Left cardiac atrium (tissue), 4 donors: ENCODE measurements around the gene RUNX2. TPM values are rescaled to one million over a fixed set of nuclear protein-coding genes. Genes with fewer than 3 reads are reported as not detected.

Experiments used
- ATAC-seq, 2 donors: fragments of 200-7000 bp; cut with Tn5 transposase; one replicate each; pipeline ENCODE4 v1.9.1; 2020; ENCODE audit warnings: mild to moderate bottlenecking in 2 of 2, moderate library complexity in 2 of 2
- DNase-seq: peaks from one replicate; pipeline ENCODE4 v3.0.0-alpha.2; 2020
- intact Hi-C, 2 donors: fragments of 100-400 bp; cut with DNase I; formaldehyde crosslinking; loops; one replicate each; pipeline versions ENCODE4 v1.14.1 to v1.15.1; 2022 to 2023
- total RNA-seq, 2 donors: library from RNA; stranded (reverse); fragmentation: NEBNext Ultra II Directional; extraction: Animal tissue kit (Norgen Biotek cat#: 25700); gene quantifications; one replicate each; pipeline ENCODE4 v1.2.1, GENCODE V29; 2021
- donor health status: DM: no; HTN: yes; CAD: no.
- donor health status: DM: no; HTN: yes; CAD: no; lungs with severe emphysema.
- donor health status: DM: yes; HTN: yes; CAD: no.
- donor health status: Dilated cardiomyopathy.

Gene RUNX2
- total RNA-seq, 2 donors from 2014 or later = 0.44 to 0.68 TPM

DNA sequence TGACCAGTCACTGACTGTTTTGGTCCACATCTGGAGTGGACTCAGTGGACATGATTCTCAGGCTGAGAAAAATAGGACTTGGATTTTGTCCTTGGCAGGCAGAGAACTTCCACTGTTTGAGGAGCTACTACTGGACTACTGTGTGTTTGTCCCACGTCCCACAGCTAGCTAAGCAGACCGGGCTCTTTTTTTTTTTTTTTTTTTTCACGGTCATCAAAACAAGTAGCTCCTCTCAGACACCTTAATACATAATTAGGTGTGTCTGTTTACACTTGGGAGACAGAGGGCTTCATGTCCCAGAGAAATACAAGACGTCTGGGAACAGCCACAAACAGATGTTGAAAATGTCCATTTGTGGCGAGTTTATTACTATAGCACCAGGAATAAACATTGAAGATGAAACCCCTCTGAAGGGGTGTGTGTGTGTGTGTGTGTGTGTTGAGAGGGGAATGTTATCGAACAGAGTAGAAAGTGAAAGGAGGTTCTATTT lies 204.6 kb downstream of the RUNX2 start:
- no peak for DNase-seq
- intact Hi-C loops = no loop called here
- peak in 1 of 2 donors; percentile 59 for ATAC-seq

DNA sequence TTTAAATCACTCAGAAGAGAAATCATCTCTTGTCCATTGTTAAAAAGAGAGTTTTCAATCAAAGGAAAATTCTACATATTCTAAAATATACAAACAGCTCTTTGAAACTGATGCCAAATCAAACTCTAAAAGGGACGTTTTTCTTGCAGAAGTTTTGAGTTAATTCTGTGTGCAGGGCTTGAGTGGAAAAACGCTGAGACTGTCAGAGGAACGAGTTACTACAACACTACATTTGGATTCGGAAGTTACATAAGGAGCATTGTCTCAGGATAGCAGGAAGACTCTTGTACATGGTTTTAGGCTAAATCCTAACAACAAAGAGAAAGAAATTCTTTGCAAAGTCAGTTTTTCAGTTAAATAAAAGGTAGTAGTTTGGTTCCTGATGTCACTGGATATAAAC lies 205.3 kb downstream of the RUNX2 start:
- DNase-seq = no peak
- intact Hi-C loops = no loop called here
- no peak for ATAC-seq

GRCh38 chr6:45535933-45536332 lies 207.8 kb downstream of the RUNX2 start:
- intact Hi-C loops = no loop called here
- ATAC-seq (no peak), DNase-seq (no peak)

GRCh38 chr6:45537539-45537938 lies 209.4 kb downstream of the RUNX2 start:
- intact Hi-C loops = no loop called here
- DNase-seq = no peak
- ATAC-seq = no peak

GRCh38 chr6:45538641-45539547 lies 210.8 kb downstream of the RUNX2 start:
- DNase-seq (no peak), ATAC-seq (peak in 1 of 2 donors; percentile 55)
- intact Hi-C loops = no loop called here

- intact Hi-C loops = no loop called here
- no peak for ATAC-seq
- DNase-seq = no peak
Observed at GRCh38 chr6:45540375-45540920, 212.3 kb downstream of the RUNX2 start.

DNA sequence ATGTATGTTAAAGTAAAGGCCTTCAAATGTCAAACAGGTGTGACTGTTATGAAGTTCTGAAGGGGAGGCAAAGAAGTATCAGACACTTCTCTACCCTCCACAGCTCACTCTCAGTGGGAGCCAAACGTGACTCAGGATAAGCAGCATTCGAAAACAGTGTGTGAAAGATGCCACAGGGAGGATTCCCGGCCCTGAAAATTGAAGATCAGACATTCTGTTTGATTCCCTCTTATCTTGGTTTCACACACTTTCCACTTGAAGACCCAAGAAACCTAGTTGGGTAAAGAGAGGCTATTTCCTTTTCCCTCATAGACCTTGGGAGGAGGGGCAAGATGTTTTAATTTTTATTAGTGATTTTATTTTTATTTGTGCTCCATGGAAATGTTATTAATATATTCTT lies 213.8 kb downstream of the RUNX2 start:
- DNase-seq (no peak), ATAC-seq (no peak)
- intact Hi-C loops = no loop called here

- intact Hi-C loops = no loop called here
- ATAC-seq = no peak
Observed at GRCh38 chr6:45543298-45544235, 215.4 kb downstream of the RUNX2 start.

DNA sequence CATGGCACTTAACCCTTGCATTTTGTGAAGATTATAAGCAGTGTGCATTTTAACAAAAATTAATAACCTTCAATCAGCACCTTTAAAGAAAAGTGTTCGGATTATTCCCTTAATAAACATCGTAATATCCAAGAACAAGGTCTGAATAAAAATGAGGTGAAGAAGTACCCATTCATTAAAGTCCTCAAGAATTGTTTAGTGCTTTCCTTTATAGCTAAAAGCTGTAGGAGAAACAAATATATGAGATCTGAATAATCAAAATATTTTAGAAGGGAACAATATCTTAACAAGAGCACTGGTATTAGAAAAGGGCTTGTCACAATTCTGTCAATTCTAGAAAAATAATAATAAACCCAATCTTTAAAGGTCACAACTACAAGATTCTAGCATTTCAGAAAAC lies 217.3 kb downstream of the RUNX2 start:
- DNase-seq = no peak
- no peak for ATAC-seq
- intact Hi-C loops = no loop called here

More at GRCh38 chr6:45543298-45544235, 215.4 kb downstream of the RUNX2 start:
- DNase-seq = no peak

DNA sequence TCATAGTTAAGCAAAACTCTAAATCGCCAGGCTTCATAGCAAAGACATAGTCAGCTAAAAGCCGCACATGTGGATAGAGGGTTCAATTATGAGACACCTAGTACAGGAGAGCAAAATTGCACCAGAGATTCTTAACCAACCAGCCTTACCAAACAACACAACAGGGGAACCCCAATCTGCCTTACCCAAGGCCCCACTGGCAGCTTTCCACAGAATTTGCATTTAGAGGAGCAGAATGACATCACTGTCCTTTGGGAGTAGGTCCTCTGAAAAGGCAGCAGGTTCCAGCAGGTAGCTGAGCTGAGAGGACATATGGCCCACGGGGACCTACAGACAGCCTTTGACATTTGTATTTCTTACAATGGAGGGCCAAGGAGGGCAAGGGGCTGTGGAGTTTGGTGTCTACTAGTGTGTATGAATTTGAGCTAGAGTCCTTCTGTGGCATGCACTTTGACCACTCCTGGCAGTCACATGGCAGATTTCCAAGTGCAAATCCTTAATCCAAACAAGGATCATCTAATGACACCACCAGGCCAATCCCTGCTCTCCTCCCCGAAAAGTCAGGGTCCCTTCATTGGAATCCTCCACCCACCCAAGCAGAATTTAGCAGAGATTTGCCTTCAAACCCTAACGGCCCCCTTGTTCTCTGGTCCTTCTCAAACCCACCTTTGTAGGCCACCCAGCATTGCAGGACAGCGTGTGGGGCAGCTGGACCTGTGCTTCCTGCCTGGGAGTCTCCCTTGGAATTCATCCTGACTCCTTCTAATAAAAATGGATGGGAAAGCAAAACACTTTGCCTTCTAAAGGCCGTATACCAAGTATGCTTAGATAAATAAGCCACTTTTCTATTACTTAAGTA lies 220.8 kb downstream of the RUNX2 start:
- no peak for ATAC-seq
- intact Hi-C loops = no loop called here
- DNase-seq = no peak

- ATAC-seq = no peak
- DNase-seq = no peak
- intact Hi-C loops = no loop called here
Observed at GRCh38 chr6:45552536-45552935, 224.4 kb downstream of the RUNX2 start.

GRCh38 chr6:45553730-45554344 lies 225.7 kb downstream of the RUNX2 start:
- intact Hi-C loops = no loop called here
- ATAC-seq (no peak), DNase-seq (no peak)

GRCh38 chr6:45554591-45554990 lies 226.5 kb downstream of the RUNX2 start:
- intact Hi-C loops = no loop called here
- ATAC-seq = no peak

GRCh38 chr6:45555981-45556771 lies 228.0 kb downstream of the RUNX2 start:
- peak in 1 of 2 donors; percentile 38 for ATAC-seq
- DNase-seq = no peak
- intact Hi-C loops = no loop called here

More at GRCh38 chr6:45554591-45554990, 226.5 kb downstream of the RUNX2 start:
- DNase-seq = no peak

- intact Hi-C loops = no loop called here
- DNase-seq (no peak), ATAC-seq (no peak)
Observed at GRCh38 chr6:45556828-45557227, 228.7 kb downstream of the RUNX2 start.

DNA sequence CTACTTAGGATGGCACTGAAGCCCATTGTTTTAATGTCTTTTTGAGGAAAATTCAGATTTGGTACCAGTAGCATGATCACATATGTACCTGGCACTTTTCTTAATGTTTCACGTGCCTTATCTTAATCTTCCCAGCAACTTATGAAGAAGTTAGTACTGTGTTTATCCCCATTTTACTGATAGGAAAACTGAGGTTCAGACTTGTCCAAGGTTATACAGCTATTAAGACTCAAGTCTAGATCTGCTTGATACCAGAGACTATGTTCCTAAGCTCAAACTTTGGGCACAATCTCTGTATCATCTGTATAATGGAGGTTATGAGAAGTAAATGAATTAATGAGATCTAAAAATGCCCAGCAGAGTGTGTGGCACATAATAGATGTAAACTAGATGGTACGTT lies 229.3 kb downstream of the RUNX2 start:
- intact Hi-C loops = no loop called here
- DNase-seq (no peak), ATAC-seq (no peak)

DNA sequence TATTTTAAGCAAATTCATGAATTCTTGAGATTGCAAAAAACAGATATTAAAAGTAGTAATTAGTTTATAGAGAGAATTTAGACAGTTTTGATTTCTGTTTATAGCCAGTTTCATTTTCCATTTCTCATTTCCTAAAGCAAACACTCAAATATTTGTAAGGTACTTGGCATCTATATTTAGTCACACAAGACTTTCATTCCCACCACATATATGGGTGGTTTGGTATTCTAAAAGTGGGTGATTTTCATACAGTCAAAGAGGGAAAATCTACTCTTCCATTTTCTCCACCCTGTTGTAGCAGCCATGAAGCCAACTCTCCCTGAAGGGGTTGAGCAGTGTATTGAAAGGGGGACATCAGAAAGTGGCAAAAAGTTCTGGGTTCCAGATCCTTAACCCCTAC lies 230.7 kb downstream of the RUNX2 start:
- ATAC-seq (no peak), DNase-seq (no peak)
- intact Hi-C loops = no loop called here
